ENCODE results near the gene PNCK. TPM values are rescaled to one million over a fixed set of nuclear protein-coding genes. Genes with fewer than 3 reads are reported as not detected.

PNCK gene
- total RNA-seq, 2 donors from 2014 or later = 8.5 to 50.6 TPM

GRCh38 chrX:153667281-153667955 is 6.2 kb downstream of the PNCK start:
- no peak for DNase-seq (ENCODE audit: low spot score)
- Histone ChIP-seq H3K36me3 (no peaks in the 10 kb centered on the region), H3K27me3 (replicated peaks; ENCODE audit: insufficient read depth) (no peaks in the 10 kb centered on the region), H3K27ac (no peak overlapping the region), H3K9me3 (no peaks in the 10 kb centered on the region), H3K4me3 (no peak overlapping the region), H3K4me1 (replicated peaks) (no peaks in the 10 kb centered on the region)
- TF ChIP-seq CTCF (IDR thresholded peaks at IDR 0.05) = no peak
- TF ChIP-seq POLR2AphosphoS5 (IDR thresholded peaks at IDR 0.05) = no peak
- no peak for TF ChIP-seq POLR2A (IDR thresholded peaks at IDR 0.05)
- intact Hi-C loops (cut with DNase I) = loop anchor here (5.0 to 10.0 kb wide), 2 partner anchors 53 to 130 kb away; no protein-coding TSS in a partner anchor
- 74% methylated on average over 7 of the region's 11 CpGs for WGBS

- no peak overlapping the region for H3K4me3 ChIP-seq
- H3K27me3 ChIP-seq (replicated peaks; ENCODE audit: insufficient read depth) = no peaks in the 10 kb centered on the region
- intact Hi-C loops (cut with DNase I) = loop anchor here (5.0 to 10.0 kb wide), 2 partner anchors 51 to 129 kb away; no protein-coding TSS in a partner anchor
- no peak overlapping the region for H3K27ac ChIP-seq
- no peaks in the 10 kb centered on the region for H3K4me1 ChIP-seq (replicated peaks)
- no peaks in the 10 kb centered on the region for H3K36me3 ChIP-seq
- DNase-seq (ENCODE audit: low spot score) = no peak
- H3K9me3 ChIP-seq = no peaks in the 10 kb centered on the region
- 73% methylated on average over 7 of the region's 9 CpGs for WGBS
- TF ChIP-seq POLR2AphosphoS5 (IDR thresholded peaks at IDR 0.05) (no peak), POLR2A (IDR thresholded peaks at IDR 0.05) (no peak), CTCF (IDR thresholded peaks at IDR 0.05) (no peak)
Measured at GRCh38 chrX:153665726-153666306, 7.8 kb downstream of the PNCK start.

GRCh38 chrX:153662266-153662665 is 11.3 kb downstream of the PNCK start:
- TF ChIP-seq POLR2A (IDR thresholded peaks at IDR 0.05) = no peak
- TF ChIP-seq CTCF (IDR thresholded peaks at IDR 0.05) = peak in 2 of 4 experiments; percentile 27 to 37
- no peak for TF ChIP-seq POLR2AphosphoS5 (IDR thresholded peaks at IDR 0.05)
- intact Hi-C loops (cut with DNase I) = loop anchor here (10.0 kb wide), 1 partner anchor 47 kb away; no protein-coding TSS in a partner anchor
- WGBS = 10% methylated on average over 3 of the region's 31 CpGs

GRCh38 chrX:153659268-153659667 is 14.3 kb downstream of the PNCK start:
- no peak for TF ChIP-seq POLR2AphosphoS5 (IDR thresholded peaks at IDR 0.05)
- no peak for TF ChIP-seq POLR2A (IDR thresholded peaks at IDR 0.05)
- TF ChIP-seq CTCF (IDR thresholded peaks at IDR 0.05) = no peak
- no peak overlapping the region for H3K27ac ChIP-seq
- no peaks in the 10 kb centered on the region for H3K36me3 ChIP-seq
- H3K4me1 ChIP-seq (replicated peaks) = no peaks in the 10 kb centered on the region
- no peak overlapping the region for H3K4me3 ChIP-seq
- 96% methylated on average over 3 of the region's 3 CpGs for WGBS
- intact Hi-C loops (cut with DNase I) = no loop called here
- no peak for DNase-seq (ENCODE audit: low spot score)
- no peaks in the 10 kb centered on the region for H3K9me3 ChIP-seq
- H3K27me3 ChIP-seq (replicated peaks; ENCODE audit: insufficient read depth) = no peaks in the 10 kb centered on the region

More at GRCh38 chrX:153662266-153662665, 11.3 kb downstream of the PNCK start:
- Histone ChIP-seq H3K4me1 (replicated peaks) (no peaks in the 10 kb centered on the region), H3K4me3 (no peak overlapping the region), H3K27me3 (replicated peaks; ENCODE audit: insufficient read depth) (no peaks in the 10 kb centered on the region), H3K27ac (no peak overlapping the region), H3K36me3 (no peaks in the 10 kb centered on the region), H3K9me3 (no peaks in the 10 kb centered on the region)
- DNase-seq (ENCODE audit: low spot score) = peak; percentile 24

Data from prostate gland (tissue), 2 donors.